Osteocyte (in vitro differentiated cells): ENCODE measurements around the gene PLXNA4. TPM values are rescaled to one million over a fixed set of nuclear protein-coding genes. Genes with fewer than 3 reads are reported as not detected.
A peak's percentile ranks its signal among the peaks of the same experiment; 100 is the strongest.

ENCODE experiments used
- DNase-seq: peaks from one replicate; pipeline ENCODE4 v3.0.0; 2021; ENCODE audit warnings: mixed read lengths; ENCODE audit not compliant: unreplicated experiment; ENCODE audit errors: extremely low spot score
- H3K27ac Mint-ChIP-seq: one replicate; pipeline ENCODE4 v1.8.0; 2021; ENCODE audit warnings: mild to moderate bottlenecking, mixed read lengths; ENCODE audit not compliant: unreplicated experiment
- H3K27me3 Mint-ChIP-seq: one replicate; pipeline ENCODE4 v1.8.0; 2021; ENCODE audit warnings: mixed read lengths; ENCODE audit not compliant: unreplicated experiment
- H3K36me3 Mint-ChIP-seq: one replicate; pipeline ENCODE4 v1.8.0; 2021; ENCODE audit warnings: mixed read lengths; ENCODE audit not compliant: unreplicated experiment
- H3K4me1 Mint-ChIP-seq: one replicate; pipeline ENCODE4 v1.8.0; 2021; ENCODE audit warnings: mixed read lengths; ENCODE audit not compliant: unreplicated experiment
- H3K4me3 Mint-ChIP-seq: one replicate; pipeline ENCODE4 v1.8.0; 2021; ENCODE audit warnings: mild to moderate bottlenecking, moderate library complexity, mixed read lengths; ENCODE audit not compliant: unreplicated experiment
- H3K9me3 Mint-ChIP-seq: one replicate; pipeline ENCODE4 v1.8.0; 2021; ENCODE audit warnings: mixed read lengths; ENCODE audit not compliant: unreplicated experiment
- total RNA-seq: library from RNA; stranded (reverse); gene quantifications from 2 replicates; pipeline ENCODE4 v1.2.1, GENCODE V29; 2021
- TF ChIP-seq, protein P1 (sequence below): fragments of 200-600 bp; sonication (generic); IDR thresholded peaks from 2 replicates; pipeline ENCODE4 v1.5.0; 2021; ENCODE audit warnings: antibody characterized with exemption, mild to moderate bottlenecking, moderate library complexity

The PLXNA4 gene
- total RNA-seq, 1 donor from 2014 or later, result 59.0 TPM

DNA sequence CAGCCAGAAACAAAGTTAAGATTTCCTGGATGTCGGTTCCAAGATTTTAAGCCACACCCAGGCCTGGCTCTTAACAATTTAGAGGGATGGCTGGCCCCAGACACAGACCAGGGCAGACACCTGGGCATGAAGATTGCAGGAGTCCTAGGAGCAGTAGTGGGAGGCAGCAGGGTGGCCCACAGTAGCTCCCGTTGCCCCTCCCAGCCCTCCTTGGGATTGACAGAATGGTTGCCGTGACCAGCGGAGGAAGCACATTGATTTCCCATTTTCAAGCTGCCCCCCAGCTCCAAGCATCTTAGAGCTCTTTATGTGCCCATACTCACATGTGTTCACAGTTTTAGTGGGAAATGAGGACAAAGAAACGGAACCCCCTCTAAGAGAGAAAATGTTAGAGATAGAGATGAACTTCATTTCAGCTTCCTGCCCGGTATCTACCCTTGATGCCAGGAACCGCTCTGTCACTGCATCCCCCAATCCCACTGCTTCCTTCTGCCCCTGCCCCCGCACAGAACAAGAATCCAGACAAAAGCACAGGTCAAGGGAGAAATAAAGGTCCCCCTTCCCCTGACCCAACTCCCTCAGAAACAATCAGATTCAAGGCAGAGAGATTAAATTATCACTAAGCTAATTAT is 101.1 kb downstream of the PLXNA4 start:
- H3K9me3 Mint-ChIP-seq, result no peaks in the 10 kb centered on the region
- no peak overlapping the region for H3K4me3 Mint-ChIP-seq
- H3K27ac Mint-ChIP-seq, result no peak overlapping the region
- no peak for DNase-seq
- H3K4me1 Mint-ChIP-seq, result peaks cover 41% of the 10 kb centered on the region
- TF ChIP-seq, protein P1, sequence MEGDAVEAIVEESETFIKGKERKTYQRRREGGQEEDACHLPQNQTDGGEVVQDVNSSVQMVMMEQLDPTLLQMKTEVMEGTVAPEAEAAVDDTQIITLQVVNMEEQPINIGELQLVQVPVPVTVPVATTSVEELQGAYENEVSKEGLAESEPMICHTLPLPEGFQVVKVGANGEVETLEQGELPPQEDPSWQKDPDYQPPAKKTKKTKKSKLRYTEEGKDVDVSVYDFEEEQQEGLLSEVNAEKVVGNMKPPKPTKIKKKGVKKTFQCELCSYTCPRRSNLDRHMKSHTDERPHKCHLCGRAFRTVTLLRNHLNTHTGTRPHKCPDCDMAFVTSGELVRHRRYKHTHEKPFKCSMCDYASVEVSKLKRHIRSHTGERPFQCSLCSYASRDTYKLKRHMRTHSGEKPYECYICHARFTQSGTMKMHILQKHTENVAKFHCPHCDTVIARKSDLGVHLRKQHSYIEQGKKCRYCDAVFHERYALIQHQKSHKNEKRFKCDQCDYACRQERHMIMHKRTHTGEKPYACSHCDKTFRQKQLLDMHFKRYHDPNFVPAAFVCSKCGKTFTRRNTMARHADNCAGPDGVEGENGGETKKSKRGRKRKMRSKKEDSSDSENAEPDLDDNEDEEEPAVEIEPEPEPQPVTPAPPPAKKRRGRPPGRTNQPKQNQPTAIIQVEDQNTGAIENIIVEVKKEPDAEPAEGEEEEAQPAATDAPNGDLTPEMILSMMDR, result no peak
- H3K27me3 Mint-ChIP-seq, result peaks cover 25% of the 10 kb centered on the region
- H3K36me3 Mint-ChIP-seq, result peaks cover 12% of the 10 kb centered on the region

DNA sequence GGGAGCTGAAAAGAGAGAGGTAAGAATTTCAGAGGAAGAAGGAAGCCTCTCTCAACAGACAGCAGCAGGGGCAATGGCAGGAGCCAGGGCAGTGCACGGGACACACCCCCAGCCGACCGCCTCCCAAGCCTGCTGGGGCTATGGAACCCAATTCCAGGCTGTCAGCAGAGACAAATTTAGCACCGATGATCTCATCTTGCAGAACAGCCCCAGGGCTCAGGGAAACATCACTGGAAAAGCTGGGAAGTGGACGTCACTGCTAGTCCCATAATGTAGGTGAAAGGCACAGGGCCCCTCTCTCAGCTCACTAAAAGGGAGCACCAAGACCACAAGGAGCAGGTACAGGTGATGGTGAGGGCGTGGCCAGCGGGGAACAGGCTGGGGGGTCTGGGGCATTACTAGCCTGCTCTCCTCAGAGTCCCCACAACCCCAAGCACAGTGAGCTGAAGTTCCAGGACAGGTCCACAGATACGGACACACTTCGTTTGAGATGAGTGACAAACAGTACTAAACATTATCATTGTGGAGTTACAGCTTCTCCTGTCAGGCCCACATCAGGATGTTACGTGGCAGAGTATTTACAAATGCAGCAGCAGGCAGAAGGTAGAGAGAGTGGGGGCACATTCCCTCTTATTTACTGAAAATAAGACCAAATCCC is 103.7 kb downstream of the PLXNA4 start:
- H3K36me3 Mint-ChIP-seq, result peaks cover 14% of the 10 kb centered on the region
- H3K4me1 Mint-ChIP-seq, result peaks cover 41% of the 10 kb centered on the region
- H3K4me3 Mint-ChIP-seq, result no peak overlapping the region
- peaks cover 25% of the 10 kb centered on the region for H3K27me3 Mint-ChIP-seq
- TF ChIP-seq, protein P1, result no peak
- peak overlapping the region; percentile 58 for H3K27ac Mint-ChIP-seq
- DNase-seq, result peak; percentile 86
- no peaks in the 10 kb centered on the region for H3K9me3 Mint-ChIP-seq

DNA sequence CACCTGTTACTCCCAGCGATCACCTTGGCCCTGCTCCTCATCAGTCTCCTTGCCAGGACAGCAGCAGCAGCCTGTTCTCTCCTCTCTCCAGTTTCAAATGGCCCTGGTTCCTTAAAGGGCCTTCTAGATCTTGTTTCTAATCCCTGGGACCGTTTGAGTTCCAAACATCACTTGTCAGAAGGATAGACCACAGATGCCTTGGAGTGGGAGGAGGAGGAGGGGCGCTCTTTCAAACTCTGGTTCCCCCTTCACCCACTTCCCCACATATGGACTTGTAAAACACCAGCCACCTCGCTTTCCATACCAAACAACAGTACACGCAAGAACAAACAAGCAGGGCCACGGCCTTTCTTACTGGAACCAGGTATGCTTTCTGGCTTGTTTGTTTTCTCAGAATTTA is 104.8 kb downstream of the PLXNA4 start:
- TF ChIP-seq, protein P1, result no peak
- H3K27ac Mint-ChIP-seq, result no peak overlapping the region
- H3K27me3 Mint-ChIP-seq, result peaks cover 18% of the 10 kb centered on the region

DNA sequence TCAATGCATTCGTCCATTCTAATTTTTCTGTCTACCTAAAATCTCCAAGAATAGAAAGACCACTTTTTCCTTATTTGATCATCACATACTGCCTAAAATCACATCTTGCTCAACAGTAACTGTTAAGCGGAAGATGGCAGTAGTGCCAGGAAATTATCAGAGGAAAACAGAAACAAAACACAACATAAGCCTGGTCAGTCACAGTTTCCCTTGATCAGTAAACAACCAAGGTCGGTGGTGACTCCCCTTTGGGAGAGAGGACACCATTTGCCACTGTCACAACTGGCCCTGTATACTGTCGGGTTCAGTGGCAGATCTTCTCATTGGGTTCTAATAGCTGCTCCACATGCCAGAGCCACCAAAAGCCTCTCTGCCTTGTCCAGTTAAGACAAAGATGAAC is 106.6 kb downstream of the PLXNA4 start:
- Mint-ChIP-seq H3K9me3 (no peaks in the 10 kb centered on the region), H3K27me3 (peaks cover 3% of the 10 kb centered on the region), H3K4me1 (peaks cover 40% of the 10 kb centered on the region), H3K4me3 (no peak overlapping the region), H3K36me3 (peaks cover 14% of the 10 kb centered on the region), H3K27ac (no peak overlapping the region)
- TF ChIP-seq, protein P1, result no peak
- no peak for DNase-seq

More for the DNA sequence above, 104.8 kb downstream of the PLXNA4 start:
- Mint-ChIP-seq H3K36me3 (peaks cover 16% of the 10 kb centered on the region), H3K4me1 (peaks cover 41% of the 10 kb centered on the region), H3K9me3 (no peaks in the 10 kb centered on the region), H3K4me3 (no peak overlapping the region)
- DNase-seq, result no peak

DNA sequence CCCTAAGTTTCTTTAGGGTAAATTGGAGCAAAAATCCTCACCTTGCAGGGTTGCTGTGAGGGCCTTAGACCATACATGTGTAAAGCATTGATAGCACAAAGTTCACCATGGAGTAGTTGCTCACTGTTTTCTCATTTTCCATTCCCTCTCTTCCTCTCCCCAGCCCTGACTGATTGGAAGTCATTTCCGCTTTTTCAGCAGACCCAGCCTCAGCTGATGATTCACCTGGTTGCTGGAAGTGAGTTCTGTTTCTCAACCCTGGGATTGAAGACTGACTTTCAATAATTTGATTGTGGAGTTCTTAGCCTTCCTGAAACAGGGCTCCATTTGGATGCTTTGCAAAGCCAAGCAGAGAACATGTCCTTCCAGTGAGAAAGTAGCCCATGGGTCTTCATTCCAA is 107.0 kb downstream of the PLXNA4 start:
- peaks cover 14% of the 10 kb centered on the region for H3K36me3 Mint-ChIP-seq
- H3K27ac Mint-ChIP-seq, result no peak overlapping the region
- H3K4me1 Mint-ChIP-seq, result peaks cover 40% of the 10 kb centered on the region
- H3K4me3 Mint-ChIP-seq, result no peak overlapping the region
- TF ChIP-seq, protein P1, result no peak
- DNase-seq, result no peak
- no peaks in the 10 kb centered on the region for H3K9me3 Mint-ChIP-seq
- H3K27me3 Mint-ChIP-seq, result no peaks in the 10 kb centered on the region
